AG09319 (cell line): ENCODE results near the gene VWC2L.

Experiments used
- DNase-seq: peaks from one replicate; pipeline ENCODE4 v3.0.0-alpha.2; 2010; ENCODE audit warnings: low read depth; ENCODE audit errors: extremely low read depth
- TF ChIP-seq, protein P1 (sequence below): IDR thresholded peaks from 2 replicates; pipeline ENCODE4 v1.5.1; 2011; ENCODE audit warnings: low read depth, mild to moderate bottlenecking, inconsistent platforms, low read length, moderate library complexity

VWC2L gene

DNA sequence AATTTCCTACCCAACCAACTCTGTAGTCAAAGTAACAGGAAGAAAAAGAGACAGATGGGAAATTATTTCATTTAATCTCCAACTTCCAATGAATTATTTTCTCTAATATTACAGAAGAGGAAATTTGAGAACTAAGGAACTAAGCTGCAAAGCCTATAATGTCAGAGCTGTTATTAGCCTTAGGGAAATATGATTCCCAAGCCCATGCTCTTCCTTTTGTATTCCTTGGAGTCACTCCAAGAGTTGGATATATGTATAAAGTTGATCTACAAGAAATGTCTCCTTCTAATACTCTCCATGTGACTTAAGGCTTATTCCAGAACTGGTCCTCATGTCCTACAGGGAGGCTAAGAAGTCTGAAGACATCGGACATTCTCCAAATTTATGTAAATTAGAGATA is 31.6 kb upstream of the VWC2L start:
- no peak for DNase-seq
- TF ChIP-seq, protein P1, sequence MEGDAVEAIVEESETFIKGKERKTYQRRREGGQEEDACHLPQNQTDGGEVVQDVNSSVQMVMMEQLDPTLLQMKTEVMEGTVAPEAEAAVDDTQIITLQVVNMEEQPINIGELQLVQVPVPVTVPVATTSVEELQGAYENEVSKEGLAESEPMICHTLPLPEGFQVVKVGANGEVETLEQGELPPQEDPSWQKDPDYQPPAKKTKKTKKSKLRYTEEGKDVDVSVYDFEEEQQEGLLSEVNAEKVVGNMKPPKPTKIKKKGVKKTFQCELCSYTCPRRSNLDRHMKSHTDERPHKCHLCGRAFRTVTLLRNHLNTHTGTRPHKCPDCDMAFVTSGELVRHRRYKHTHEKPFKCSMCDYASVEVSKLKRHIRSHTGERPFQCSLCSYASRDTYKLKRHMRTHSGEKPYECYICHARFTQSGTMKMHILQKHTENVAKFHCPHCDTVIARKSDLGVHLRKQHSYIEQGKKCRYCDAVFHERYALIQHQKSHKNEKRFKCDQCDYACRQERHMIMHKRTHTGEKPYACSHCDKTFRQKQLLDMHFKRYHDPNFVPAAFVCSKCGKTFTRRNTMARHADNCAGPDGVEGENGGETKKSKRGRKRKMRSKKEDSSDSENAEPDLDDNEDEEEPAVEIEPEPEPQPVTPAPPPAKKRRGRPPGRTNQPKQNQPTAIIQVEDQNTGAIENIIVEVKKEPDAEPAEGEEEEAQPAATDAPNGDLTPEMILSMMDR = no peak

DNA sequence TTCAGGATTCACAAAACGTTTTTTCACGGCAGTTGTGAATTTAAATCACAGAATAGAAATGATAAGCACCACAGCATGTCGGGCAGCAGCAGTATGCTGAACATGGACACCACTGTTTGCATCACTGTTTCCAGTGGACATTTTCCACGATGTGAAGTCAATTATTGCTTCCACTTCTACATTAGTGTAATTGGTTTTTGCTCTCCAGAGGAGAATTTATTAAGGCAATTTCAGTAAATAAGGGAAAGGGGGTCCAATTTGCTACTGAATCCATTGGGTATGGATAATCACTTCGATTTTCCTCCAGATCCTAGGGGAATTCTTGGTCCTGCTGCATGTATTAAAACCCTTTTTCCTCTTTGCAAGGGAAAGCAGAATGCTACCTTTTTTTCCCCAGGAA is 30.2 kb upstream of the VWC2L start:
- DNase-seq = no peak
- TF ChIP-seq, protein P1 = no peak

DNA sequence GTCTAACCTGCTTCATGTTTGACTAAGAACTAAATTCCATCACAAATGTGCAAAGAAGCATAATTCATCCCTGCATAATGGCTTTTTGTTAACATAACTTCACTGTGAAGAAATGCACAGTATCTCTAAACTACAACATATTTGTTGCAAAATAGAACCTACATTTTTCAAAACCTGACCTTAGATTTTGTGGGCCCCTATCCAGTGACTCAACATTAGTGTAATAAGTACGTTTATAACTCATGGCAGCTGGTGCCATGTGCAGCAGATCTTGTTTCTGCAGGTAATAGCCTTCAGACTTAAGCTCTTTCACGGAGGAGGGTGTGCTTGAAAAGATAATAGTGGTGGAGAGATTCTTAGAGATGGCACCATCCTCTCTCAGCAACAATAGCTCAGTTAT is 28.6 kb upstream of the VWC2L start:
- DNase-seq = no peak
- TF ChIP-seq, protein P1 = no peak

DNA sequence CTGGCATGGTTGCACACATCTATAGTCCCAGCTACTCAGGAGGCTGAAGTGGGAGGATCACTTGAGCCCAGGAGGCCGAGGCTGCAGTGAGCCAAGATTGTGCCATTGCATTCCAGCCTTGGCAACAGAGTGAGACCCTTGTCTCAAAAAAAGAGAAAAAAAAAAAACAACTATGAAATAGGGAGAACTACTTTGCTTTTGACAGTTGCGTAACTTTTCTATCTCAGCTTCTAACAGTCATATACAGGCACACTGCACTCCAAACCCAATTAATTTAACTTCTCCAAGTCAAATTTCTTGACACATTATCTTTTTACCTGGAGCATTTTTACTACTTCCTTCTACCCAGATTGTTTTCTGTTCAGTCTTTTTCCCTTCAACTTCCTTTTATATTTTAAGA is 24.1 kb upstream of the VWC2L start:
- TF ChIP-seq, protein P1 = no peak

DNA sequence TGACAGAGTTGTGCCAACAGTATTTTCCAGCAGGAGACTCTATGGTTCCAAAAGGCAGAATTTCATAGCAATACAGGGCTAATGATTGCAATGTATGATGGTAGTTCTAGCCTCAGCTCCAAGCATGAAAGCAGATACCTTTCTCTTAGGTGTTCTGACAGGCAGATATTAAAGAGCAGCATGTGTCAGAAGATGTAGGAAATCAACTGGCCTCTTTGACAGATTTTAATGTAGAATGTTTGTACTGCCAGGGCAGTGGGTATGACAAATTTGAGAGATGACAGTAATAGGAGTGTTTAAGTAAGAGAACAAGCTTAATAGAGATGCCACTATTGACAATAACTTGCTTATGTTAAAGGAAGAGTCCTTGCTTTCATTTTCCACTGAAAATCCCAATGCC is 21.5 kb upstream of the VWC2L start:
- TF ChIP-seq, protein P1 = no peak
- DNase-seq = no peak

More for the DNA sequence above, 24.1 kb upstream of the VWC2L start:
- no peak for DNase-seq

DNA sequence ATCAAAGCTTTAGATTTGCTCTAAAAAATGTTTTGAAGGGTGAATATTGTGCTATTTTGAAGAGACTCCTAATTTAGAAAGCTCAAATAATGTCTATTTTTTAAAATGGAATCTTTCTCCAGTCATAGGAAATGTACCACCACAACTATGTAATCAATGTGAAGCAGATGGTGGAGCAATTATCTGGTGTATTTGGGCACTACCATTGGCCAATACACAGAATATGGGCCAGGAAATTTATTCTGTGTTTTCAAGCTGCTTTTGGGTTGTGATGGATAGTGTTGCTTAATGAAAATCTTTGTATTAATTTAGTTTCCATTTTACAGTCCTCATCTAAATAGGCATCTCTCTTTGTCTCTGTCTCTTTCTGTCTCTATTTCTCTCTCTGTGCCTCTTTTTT is 17.1 kb upstream of the VWC2L start:
- DNase-seq = no peak
- TF ChIP-seq, protein P1 = no peak

DNA sequence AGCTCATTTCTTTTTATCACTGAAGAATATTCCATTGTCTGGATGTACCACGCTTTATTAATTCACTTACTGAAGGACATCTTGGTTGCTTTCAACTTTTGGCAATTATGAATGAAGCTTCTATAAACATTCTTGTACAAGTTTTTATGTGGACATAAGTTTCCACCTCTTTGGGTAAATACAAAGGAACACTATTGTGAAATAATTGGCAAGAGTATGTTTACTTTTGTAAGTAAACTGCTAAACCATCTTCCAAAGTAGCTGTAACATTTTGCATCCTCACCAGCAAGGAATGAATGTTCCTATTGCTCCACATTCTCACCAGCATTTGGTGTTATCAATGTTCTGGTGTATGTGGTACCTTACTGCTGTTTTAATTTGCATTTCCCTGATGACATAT is 15.8 kb upstream of the VWC2L start:
- no peak for DNase-seq
- TF ChIP-seq, protein P1 = no peak
